Stimulated activated CD8-positive, alpha-beta memory T cell treated with anti-CD3 and anti-CD28 coated beads, Interleukin-12 subunit alpha, Interleukin-12 subunit beta, amount 100 ng/mL, for 4 hours (primary cell): ENCODE results near the gene TMEM179.

Experiments
- DNase-seq: peaks from one replicate; pipeline ENCODE4 v3.0.0-alpha.2; 2020; ENCODE audit warnings: low read depth

Gene TMEM179

GRCh38 chr14:104555430-104556255 lies 48.9 kb downstream of the TMEM179 start:
- DNase-seq: no peak

DNA sequence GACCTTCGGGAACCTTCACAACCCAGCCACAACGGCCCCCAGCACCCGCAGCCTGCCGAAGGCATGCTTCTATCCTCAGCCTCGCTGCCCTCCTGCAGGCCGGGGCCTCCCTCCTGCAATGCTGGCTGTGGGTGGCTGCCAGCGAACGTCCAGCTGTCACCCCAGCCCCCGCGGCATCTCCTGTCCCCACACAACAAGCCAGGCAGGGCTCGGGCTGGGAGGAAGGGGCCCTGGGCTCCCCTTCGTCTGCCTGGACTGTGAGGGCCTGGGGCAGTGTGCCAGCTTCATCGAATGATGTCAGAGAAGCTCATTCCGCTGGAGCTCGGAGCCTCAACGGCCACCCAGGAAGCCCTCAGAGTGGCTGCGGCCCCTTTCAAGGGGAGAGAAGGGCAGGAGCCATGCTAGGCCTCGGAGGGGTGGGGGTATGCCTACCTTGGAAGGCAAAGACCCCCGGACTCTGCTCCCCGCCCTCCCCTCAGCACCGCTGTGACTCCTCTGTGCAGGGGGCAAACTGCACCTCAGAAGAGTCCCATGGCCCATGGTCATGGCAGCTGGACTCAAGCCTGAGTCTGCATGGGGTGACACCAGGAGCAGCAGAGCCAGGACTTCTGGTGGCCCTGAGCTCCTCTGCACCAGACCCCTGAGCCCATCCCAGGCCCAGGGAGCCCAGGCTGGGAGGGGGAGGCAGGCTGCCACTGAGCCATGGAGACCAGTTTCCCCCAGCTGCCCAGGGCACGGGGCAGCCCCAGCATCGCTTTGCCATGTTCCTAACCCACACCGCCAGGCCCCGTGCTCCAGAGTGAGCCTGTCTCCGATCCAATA lies 49.8 kb downstream of the TMEM179 start:
- DNase-seq: no peak

DNA sequence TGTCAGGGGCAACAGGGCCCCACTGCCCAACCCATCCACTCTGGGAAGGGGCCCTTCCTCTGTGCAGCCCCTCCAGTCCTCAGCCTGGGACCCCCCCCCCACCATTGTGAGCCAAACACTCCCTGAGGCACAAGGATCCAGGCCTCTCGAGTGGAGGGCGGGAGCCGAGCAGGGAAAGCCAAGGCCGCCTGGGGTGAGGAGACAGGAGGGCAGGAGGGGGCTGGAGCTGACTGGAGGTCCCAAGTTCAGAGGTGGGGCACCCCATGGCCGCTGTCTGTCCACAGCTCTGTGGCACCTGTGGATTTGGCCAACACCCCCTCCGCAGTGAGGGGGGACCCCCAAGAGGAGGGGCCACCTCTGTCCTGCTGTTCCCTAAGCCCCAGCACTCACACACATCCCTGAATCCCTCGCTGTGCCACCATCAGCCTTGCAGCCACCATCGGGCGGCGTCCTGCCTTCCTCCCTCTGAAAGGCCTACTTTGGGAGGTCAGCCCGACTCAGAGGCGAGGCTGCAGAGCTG lies 50.4 kb downstream of the TMEM179 start:
- no peak for DNase-seq

- no peak for DNase-seq
These were observed 51.1 kb downstream of the TMEM179 start for GRCh38 chr14:104553166-104554087.

- DNase-seq: no peak
These were observed 51.8 kb downstream of the TMEM179 start for GRCh38 chr14:104552738-104553125.

- no peak for DNase-seq
These were observed 52.5 kb downstream of the TMEM179 start for GRCh38 chr14:104551851-104552737.

GRCh38 chr14:104550861-104551728 lies 53.5 kb downstream of the TMEM179 start:
- no peak for DNase-seq

GRCh38 chr14:104550340-104550860 lies 54.2 kb downstream of the TMEM179 start:
- DNase-seq: no peak

- DNase-seq: no peak
These were observed 54.8 kb downstream of the TMEM179 start for GRCh38 chr14:104549536-104550339.

DNA sequence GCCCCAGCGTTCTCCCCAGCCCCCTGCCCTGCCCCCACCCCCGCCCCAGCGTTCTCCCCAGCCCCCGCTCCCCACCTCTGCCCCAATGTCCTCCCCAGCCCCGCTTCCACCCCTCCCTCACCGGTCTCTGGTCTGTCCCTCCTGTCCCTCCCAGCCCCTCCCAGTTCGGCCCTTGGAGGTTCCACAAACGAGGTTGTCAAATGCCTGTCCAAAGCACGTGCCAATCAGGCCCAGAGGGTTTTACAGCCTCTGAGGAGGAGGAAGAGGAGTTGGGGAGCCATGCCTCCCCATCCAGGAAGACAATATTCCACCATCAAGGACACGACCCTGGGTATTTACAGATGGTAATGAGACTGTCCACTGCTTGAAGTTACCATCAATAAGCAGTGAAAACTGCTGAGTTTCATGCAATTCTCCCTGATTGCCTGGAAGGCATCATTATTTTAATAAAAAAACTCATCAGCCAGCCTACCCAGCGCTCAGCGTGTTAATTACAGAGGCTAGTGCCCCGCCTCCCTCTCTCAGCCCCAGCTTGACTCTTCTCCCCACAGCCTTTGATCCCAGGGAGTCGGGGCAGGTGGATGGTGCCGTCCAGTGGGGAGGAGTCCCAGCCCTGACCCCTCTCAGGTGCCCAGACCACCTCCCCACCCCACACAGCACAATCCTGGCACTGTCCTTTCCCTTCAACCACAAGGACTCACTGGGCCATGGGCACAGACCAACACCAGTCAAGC lies 55.6 kb downstream of the TMEM179 start:
- DNase-seq: no peak

DNA sequence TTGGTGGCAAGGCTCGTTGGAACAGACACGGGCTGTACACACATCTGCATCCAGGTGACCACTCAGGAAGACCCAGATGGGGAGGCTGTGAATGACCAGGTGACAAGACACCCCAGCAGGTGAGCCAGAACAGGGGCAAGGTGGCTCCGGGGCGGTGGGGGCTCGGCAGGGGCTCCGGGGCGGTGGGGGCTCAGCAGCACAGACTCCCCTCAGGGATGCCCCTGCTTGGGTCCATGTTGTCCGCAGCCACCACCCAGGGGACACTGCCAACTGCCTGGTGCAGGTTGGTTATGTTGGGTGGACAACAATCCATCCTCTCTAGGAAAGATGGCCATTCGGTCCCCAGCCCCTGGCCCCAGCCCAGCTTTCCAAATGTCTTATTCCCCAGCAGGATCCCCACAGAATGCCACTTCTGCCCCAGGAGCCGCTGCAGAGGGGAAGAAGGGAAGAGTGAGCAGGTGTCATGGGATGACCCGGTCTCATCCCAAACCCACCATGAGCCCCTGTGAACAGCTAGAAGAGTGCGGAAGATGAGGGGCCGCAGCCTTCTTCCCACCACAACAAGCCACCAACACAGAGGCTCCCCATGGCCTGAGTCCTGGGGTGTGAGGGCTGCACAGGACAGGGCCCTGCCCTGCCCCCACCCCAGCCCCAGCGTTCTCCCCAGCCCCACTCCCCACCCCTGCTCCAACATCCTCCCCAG lies 56.4 kb downstream of the TMEM179 start:
- no peak for DNase-seq

DNA sequence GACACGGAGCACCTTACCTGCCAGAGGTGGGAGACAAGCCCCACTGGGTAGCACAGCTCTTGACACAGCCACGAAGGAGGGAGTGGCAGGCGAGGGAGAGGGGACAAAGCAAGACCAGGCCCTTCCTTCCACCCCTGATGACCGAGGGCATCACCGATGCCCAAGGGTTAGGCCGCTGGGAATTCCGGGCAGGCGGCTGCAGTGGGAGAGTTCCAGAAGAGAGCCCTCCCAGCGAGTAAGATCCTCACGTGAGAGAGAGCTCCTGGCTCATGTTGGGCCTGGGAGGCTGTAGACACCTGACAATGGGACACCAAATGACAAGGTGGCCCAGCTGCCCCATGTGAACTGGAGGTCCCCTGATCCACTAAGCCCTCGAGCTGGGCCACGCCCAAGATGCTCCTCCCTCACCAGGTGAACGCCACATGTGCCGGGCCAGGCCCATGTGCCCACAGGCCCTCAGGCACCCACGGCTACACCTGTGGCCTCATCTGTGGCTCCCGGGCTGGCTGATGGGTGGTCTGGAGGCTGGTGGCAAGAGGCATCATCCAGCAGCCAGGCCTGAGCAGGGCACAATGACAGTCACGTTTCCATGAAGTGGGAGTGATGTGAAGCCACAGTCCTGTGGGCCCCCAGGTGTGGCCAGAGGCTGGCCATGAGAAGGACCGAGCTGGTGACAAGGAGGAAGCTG lies 57.1 kb downstream of the TMEM179 start:
- DNase-seq: no peak

DNA sequence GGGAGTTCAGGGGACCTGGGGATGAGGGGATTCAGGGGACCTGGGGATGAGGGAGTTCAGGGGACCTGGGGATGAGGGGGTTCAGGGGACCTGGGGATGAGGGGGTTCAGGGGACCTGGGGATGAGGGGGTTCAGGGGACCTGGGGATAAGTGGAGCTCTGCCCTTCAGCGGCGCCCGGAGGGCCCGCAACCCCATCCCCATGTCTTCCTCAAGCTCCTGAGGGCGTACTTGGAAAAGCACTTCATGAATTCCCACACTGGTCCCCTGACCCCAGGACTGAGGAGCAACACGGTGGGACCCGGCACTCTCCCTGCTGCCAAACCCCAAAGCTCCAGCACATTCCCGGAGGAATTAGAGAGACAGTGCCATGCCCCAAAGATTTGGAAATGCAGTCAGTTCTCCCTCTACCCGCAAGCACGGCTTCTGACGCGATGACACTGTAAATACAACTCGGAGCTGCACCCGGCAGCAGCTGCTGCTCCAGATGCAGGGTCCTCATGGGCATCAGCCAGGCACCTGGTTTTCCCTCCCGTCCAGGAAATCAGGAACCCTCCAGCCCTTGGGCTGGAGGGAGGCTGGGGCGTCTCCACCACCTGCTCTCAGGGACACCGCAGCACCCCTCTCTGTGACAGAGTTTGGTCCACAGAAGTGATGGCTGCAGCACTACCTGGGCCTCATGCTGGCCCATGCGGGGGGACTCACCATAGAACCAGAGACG lies 57.8 kb downstream of the TMEM179 start:
- no peak for DNase-seq

- DNase-seq: no peak
These were observed 58.5 kb downstream of the TMEM179 start for GRCh38 chr14:104545942-104546501.

GRCh38 chr14:104545151-104545941 lies 59.2 kb downstream of the TMEM179 start:
- no peak for DNase-seq
